HG02610 (cell line): ENCODE data around the gene SF3B3.
A peak's percentile ranks its signal among the peaks of the same experiment; 100 is the strongest.
"Not testable (repeated sequence)": the region's sequence is repeated elsewhere in the genome, so short reads cannot be mapped to it uniquely, and the experiment has no call there.

ENCODE experiments used
- ATAC-seq: cut with Tn5 transposase; IDR thresholded peaks from one replicate; pipeline ENCODE4 v1.9.1; 2021; ENCODE audit warnings: mild to moderate bottlenecking, moderate library complexity; ENCODE audit not compliant: unreplicated experiment

The SF3B3 gene

DNA sequence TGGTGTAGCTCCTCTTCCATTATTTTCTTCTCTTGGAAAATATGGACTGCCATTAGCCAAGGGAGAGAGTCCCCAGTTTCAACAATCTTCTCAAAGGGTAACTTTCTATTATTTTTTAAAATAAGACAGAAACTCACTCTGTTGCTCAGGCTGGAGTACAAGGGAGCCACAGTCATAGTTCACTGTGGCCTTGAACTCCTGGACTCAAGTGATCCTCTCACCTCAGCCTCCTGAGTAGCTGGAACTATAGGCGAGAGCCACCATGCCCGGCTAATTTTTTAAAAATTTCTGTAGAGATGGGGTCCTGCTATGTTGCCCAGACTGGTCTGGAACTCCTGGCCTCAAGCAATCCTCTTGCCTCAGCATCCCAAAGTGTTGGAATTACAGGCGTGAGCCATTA, 13.4 kb upstream of the SF3B3 start:
- no peak for ATAC-seq

DNA sequence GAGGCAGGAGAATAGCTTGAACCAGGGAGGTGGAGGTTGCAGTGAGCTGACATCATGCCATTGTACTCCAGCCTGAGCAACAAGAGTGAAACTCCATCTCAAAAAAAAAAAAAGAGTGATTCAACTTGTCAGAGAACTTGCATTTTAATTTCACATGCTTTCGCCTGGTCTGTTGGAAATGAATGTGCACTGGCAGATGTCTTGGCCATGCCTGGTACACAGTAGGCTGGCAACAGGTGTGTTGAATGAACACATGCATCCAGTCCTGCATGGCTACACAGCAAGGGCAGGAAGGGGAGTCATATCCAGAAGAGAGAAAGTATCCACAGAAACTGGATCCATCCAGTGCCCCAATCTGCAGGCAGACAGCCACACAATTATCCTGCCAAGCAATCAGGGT, 11.8 kb upstream of the SF3B3 start:
- no peak for ATAC-seq

DNA sequence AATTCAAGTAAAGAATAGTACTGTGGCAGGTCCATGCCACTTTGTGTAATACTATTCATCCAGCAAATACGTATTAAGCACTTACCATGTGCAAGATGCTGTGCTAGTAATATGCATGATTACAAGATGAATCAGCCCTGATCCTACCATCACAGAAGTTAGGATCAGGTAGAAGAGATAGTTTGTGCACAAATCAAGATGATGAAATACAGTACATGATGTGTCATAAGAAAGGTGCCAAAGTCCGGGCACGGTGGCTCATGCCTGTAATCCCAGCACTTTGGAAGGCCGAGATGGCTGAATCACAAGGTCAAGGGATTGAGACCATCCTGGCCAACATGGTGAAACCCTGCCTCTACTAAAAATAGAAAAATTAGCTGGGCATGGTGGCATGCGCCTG, 11.2 kb upstream of the SF3B3 start:
- ATAC-seq = no peak

DNA sequence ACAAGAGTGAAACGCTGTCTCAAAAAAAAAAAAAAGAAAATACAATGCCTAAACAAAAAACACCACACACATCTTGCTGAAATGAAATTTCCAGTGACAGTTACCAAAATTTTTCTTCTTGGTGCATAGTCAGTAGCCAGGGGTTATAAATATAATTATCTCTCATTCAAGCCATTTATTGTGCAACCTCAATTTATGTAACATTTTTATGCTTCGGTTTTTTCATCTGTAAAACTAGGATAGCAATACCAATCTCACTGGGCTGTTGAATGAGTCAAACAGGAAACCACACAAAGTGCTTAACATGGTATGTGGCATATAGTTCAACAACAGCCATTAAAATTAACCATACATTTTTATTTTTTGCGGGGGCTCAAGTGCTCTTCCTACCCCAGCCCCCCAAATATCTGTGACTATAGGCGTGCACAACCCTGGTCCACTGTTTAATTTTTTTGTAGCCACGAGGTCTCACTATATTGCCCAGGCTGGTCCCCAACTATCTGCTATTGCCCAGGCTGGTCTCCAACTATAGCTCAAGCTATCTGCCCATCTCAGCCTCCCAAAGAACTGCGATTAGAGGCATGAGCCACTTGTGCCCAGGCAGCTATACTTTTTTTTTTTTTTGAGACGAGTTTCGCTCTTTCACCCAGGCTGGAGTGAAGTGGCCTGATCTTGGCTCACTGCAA, 2.9 kb upstream of the SF3B3 start:
- no peak for ATAC-seq

DNA sequence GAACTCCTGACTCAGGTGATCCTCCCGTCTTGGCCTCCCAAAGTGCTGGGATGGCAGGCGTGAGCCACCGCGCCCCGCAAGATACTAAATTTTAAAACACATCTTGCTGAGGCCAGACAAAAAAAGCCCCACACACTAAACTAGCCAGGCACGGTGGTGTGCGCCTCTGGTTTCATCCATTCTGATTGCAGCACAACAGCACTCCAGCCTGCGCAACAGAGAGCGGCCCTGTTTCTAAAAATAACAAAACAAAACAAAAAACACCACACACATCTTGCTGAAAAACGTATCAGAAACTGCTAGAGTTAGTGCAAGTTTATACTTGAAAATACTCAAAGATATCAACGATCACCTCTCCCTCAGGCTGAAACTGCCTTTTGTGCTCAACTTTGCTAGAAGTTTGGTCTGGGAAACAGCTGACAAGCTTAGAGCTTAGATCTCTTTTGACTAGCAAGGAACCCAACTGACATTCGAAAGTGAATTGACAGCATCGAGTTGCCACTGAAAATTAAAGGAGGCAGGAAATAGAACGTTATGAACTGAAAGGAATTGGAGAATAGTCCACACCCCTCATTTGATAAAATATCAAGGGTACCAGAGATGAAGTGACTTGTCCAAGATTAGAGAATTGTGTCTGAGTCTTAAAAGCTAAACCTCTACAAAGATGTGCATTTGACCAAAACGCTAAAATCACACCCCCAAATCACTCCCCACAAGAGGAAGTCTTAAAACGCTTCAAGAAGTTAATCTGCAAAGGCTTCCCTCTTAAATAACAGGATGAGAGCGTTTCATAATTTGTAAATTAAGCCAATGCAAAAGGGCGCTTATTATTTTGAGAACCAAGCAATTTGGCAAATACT, 1.2 kb upstream of the SF3B3 start:
- ATAC-seq = no peak

DNA sequence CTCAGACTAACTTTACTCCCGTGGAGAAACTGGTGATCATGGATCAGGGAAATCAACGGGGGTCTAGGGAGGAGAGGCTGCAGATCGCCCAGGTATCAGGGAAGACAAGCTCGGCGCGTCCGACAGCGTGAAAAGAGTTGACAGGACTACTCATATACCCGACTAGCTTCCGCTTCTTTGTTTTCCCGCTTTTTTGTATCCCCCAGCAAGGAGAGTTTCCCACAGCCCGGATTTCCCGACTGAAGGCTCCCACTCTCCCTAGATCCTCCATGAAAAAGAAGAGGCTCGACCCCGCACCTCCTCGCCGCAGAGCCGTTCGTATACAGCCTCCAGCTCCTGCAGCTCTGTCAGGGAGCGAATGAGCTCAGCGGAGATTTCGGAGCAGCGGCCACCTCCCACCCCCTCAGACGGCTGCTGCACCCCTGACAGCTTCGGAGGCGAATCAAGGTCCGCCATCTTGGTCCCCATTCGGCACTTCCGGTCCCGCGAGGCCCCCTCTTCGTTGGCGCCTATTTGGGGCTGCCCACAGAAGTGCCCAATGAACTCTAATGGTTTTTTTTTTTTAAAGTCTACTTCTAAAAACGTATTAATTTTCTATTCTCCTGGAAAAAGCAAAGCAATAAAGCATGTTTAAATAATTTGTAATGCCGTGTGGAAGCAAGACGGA, 407 bp upstream of the SF3B3 start, which contains the start of gene COG4:
COG4 (minus strand) TSS at position 479 of the 667 bp plus-strand sequence; CDS start at position 468, 11 bp downstream.
- ATAC-seq = peak; percentile 58

DNA sequence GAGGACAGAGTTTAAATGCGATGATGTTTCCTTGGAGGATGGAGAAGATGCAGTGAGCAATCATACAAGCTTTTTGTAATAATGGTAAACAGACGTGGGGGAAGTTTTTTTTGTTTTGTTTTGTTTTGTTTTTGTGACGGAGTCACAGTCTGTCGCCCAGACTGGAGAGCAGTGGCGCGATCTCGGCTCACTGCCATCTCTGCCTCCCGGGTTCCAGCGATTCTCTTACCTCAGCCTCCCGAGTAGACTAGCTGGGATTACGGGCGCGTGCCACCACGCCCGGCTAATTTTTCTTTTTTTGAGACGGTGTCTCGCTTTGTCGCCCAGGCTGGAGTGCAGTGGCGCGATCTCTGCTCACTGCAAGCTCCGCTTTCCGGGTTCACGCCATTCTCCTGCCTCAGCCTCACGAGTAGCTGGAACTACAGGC, 796 bp downstream of the SF3B3 start:
- not testable (repeated sequence) for ATAC-seq

DNA sequence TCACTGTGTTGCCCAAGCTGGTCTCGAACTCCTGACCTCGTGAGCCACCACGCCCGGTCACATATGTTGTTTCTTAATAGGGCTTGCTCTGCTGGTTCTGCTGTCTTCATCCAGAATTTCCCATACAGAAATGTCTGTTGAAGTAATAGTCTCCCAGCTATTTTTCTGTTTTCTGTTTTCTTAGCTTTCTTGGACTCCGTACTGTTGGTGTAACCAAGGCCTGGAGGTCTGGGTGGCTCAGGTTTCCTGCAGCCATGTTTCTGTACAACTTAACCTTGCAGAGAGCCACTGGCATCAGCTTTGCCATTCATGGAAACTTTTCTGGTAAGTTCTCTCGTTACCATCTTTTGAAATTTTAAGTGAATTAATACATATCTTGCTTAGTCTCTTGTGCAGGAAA, 2.8 kb downstream of the SF3B3 start:
- ATAC-seq = no peak

DNA sequence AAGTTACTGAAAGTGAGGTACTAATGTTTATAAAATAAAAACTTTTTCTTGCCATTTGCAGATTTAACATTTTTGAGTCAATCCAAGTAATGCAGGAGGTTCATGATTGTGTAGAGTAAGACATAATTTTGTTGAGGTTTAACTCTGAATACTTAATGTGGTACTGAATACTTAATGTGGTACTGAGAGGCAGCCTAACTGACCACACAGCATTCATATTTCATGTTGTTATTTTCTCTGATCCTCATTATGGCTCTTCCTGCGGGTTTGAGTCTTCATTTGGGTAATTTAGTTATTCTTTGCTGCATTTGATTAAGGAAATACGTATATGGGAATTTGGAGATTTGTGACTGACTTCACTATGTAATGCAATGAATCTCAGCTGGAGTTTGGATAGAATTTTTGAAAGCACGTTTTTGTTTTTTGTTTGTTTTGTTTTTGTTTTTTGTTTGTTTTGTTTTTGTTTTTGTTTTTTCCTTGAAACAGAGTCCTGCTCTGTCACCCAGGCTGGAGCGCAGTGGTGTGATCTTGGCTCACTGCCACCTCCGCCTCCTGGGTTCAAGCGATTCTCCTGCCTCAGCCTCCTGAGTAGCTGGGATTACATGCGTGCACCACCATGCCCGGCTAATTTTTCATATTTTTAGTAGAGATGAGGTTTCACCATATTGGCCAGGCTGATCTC, 3.8 kb downstream of the SF3B3 start:
- no peak for ATAC-seq

DNA sequence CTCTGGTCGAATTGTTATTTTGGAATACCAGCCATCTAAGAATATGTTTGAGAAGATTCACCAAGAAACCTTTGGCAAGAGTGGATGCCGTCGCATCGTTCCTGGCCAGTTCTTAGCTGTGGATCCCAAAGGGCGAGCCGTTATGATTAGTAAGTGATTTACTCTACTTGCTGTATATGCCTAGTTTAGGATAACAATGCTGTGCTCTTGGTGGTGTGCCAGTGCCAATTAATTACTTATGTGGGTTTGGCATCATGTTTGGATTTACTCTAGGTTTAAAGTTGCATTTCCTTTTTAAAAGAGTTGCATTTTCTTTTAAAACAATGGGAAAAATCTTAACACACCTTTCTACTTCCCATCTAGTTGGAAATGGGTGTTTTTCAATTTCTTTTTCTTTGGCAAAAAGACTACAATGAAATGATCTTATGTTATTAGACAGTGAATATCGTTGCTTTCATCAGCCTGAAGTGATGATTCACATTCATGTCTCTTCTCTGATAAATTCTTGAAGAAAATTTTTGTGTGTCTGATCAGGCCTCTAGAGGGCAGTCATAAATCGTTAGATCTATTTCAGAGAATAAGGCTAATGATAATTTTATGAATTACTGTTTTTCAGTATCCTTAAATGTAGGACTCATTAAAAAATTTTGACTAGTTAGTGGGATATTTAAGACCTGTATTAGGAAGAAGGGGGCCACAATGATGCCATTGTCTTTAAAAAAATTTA, 5.6 kb downstream of the SF3B3 start:
- ATAC-seq = no peak

DNA sequence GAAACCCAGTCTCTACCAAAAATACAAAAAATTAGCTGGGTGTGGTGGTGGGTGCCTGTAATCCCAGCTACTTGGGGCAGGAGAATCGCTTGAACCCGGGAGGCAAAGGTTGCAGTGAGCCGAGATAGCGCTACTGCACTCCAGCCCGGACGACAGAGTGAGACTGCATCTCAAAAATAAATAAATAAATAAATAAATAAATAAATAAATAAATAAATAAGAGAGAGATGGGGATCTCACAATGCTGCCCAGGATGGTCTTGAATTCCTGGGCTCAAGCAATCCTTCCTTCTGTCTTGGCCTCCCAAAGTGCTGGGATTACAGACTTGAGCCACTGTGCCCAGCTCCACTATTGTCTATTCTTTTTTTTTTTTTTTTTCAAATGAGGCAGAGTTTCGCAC, 6.3 kb downstream of the SF3B3 start:
- ATAC-seq = not testable (repeated sequence)

DNA sequence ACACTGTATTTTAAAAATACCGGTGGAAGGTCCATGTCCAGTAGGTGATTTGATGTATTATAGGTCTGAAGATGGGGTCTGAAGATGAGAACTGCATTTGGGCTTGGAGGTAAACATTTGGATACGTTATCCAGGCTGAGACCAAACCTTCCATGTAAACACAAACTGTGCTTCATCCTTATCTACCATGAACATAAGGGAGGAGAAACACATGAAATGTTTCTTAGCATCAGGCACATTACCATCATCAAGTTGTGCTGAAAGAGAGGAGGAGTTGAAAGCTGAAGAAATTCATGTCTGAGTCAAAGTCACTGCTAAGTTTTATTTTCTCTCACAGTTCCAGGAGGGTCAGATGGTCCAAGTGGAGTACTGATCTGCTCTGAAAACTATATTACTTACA, 11.4 kb downstream of the SF3B3 start:
- ATAC-seq = no peak

DNA sequence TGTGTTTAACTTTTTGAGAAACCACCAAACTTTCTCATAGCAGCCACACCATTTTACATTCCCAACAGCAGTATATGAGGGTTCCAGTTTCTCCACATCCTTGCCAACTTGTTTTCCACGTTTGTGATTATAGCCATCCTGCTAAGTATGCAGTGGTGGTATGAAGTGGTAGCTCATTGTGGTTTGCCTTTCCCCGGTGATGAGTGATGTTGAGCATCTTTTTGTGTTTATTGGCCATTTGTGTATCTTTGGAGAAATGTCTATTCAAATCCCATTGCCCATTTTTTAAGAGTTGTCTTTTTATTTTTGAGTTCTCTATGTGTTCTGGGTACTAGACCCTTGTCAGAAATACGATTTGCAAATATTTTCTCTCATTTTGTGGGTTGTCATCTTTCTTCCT, 17.4 kb downstream of the SF3B3 start:
- ATAC-seq = no peak

DNA sequence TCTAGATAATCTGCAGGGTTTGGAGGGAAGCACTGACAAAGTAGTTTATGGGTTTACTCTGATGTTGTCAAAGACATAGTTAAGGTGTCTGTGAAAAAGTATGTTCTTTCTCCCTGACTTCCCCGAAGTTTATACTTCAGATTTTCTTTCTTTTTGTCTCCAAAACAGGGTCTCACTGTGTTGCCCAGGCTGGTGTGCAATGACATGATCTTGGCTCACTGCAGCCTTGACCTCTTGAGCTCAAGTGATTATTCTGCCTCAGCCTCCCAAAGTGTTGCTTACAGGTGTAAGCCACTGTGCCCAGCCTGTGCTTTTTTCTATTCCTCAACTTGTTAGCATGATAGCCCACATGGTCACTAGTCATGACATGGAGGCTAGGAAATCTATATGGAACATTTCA, 20.9 kb downstream of the SF3B3 start:
- no peak for ATAC-seq

DNA sequence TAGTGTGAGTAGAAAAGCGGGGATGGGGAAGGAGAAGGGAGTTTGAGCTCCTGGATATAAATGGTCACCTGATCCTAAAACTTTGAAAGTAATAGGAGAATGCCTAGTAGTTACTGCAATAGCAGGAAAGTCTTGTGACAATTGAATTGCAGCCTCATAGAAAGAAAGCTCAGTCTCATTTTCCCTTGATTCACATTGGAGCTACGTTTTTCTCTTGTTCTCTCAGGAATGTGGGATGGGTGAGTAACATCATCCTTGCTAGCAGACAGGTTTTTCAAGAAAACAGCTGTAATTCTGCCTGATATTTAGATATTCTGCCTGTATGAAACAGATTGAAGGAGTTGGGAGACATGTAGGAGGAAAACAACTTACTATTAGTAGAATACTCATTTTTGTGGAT, 25.3 kb downstream of the SF3B3 start:
- no peak for ATAC-seq

DNA sequence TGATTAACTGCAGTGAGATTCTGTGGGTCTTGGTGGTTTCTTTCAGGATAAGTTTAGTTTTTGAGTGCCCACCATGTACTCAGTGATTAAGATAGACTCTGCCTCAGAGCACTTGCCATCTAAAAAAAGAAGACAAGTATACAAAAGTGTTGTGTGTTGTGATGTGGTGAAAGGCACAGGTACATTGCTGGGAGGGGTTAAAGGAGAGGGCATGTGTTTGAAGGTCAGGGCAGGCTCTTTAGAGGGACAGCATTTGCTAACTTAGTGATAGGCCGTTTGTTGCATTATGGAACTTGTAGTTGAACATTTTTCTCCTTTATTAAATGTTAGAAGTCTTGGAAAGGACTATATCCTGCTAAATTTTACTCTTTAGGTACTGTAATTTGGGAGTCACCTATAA, 26.5 kb downstream of the SF3B3 start:
- ATAC-seq = no peak

DNA sequence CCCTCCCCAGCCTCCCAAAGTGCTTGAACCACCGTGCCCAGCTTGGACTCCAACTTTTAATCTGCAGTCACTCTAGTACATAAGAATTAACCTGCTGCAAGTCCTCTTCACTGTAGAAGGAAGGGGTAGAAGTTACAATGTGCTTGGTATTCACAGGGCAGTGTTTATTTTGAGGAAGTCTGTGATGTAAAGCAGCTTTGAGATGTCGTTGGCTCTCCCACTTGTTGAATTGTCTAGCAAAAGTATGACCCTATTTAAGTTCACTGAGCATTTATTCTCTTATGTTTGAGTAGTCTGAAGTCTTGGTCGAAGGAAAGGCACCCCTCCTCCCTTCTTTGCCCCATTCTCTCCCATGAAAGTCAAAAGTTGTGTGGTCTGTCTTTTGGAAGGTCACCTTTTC, 28.2 kb downstream of the SF3B3 start:
- no peak for ATAC-seq

DNA sequence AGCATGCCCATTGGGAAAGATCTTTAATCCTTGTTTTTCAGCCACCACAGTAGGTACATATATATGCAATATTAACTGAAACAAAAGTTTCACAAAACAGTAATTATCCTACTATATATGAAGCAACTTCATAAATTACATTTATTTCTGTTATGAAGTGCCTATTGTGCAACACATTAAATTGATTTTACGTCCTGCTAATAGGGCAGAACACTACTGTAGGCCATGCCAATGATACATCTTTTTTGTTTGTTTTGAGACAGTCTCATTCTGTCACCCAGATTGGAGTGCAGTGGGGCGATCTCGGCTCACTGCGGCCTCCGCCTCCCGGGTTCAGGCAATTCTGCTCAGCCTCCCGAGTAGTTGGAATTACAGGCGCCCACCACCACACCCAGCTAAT, 29.1 kb downstream of the SF3B3 start:
- ATAC-seq = no peak

DNA sequence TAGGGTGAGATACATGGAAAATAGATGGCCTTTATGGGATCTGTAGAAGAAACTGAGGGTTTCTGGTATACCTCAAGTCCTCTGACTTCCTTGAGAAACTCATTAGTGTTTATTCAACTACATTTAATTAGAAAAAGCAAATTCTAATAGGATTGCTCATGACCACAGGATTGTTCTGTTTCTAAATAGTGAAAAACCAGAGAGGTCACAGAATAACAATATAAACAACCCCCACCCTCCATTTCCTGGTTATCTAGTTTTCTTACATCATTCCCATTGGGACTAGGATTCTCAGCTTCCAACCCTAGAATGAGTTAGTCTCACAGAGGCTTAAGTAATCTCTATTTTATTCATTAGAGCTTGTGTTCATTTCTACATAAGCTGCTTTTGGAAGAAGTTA, 30.0 kb downstream of the SF3B3 start:
- ATAC-seq = no peak

DNA sequence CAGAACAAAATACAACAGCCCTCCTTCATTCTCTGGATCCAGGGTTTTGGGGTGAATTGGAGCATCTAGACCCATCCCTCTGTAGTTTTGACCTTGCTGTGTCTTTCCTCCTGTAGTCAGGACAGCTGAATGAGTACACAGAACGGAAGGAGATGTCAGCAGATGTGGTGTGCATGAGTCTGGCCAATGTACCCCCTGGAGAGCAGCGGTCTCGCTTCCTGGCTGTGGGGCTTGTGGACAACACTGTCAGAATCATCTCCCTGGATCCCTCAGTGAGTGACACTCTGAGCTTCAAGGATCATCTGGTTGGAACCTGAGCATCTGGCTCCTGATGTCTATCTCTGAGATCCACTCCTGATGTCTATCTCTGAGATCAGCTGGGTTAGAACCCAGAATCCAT, 32.4 kb downstream of the SF3B3 start:
- no peak for ATAC-seq

DNA sequence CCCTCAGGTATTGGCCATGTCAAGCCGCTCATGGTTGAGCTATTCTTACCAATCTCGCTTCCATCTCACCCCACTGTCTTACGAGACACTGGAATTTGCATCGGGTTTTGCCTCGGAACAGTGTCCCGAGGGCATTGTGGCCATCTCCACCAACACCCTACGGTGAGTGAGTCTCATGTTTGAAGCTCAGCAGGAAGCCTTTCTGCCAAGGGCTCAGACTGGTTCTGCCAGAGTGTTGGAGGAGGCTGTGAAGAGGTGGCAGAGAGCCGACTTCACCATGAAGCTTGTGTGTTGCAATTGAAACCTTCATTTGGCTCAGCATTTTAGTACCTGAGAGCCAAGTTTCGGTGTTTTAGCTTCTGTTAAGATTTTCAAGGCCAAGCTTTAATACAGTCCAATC, 38.0 kb downstream of the SF3B3 start:
- ATAC-seq = no peak
